A549 (cell line): ENCODE data around the gene TCF25. TPM values are rescaled to one million over a fixed set of nuclear protein-coding genes. Genes with fewer than 3 reads are reported as not detected.

Experiments used
- ATAC-seq, 2 experiments: fragments of 200-7000 bp in 1 of 2; fragments of >200 bp in 1 of 2; cut with Nextera tagmentation in 1 of 2; cut with Tn5 transposase in 1 of 2; 3 replicates each; pipeline versions ENCODE4 v1.8.0 to v1.9.1; 2018 to 2020; ENCODE audit warnings: mild to moderate bottlenecking in 1 of 2, moderate library complexity in 1 of 2
- CTCF ChIA-PET: fragments of 300-600 bp; sonication (Branson Sonifier 250); formaldehyde crosslinking; extraction: SDS; loops from one replicate; lab custom pipeline; 2021; ENCODE audit warnings: antibody characterized with exemption, inconsistent platforms; lab: Yijun Ruan, JAX
- POLR2A ChIA-PET: fragments of 350-600 bp; formaldehyde crosslinking; extraction: SDS; loops from one replicate; lab custom pipeline; 2021; ENCODE audit warnings: antibody characterized with exemption, inconsistent platforms; lab: Yijun Ruan, JAX
- DNase-seq, 2 experiments: peaks; one replicate each; pipeline versions ENCODE4 v3.0.0 to v3.0.0-alpha.2; 2011 to 2016; ENCODE audit warnings: low read depth in 1 of 2, low spot score in 1 of 2
- FAIRE-seq: peaks from 2 replicates; lab custom pipeline; 2011; peaks lifted over from hg19 to GRCh38; lab: Jason Lieb, UNC
- H3K27ac ChIP-seq, 2 experiments: fragments of >200 bp; sonication (Bioruptor Twin); formaldehyde crosslinking; 3 replicates each; pipeline ENCODE4 v1.5.1; 2016 to 2017
- H3K4me1 ChIP-seq: fragments of >200 bp; sonication (Bioruptor Twin); formaldehyde crosslinking; 3 replicates; pipeline ENCODE4 v1.6.1; 2016
- H3K4me2 ChIP-seq: fragments of >200 bp; sonication (Bioruptor Twin); formaldehyde crosslinking; 3 replicates; pipeline ENCODE4 v1.6.1; 2016
- H3K4me3 ChIP-seq: fragments of >200 bp; sonication (Bioruptor Twin); formaldehyde crosslinking; 3 replicates; pipeline ENCODE4 v1.5.1; 2016
- H3K9me3 ChIP-seq: fragments of >200 bp; sonication (Bioruptor Twin); formaldehyde crosslinking; 3 replicates; pipeline ENCODE4 v1.6.1; 2016
- BCL3 ChIP-seq: fragments of >200 bp; sonication (Bioruptor Twin); formaldehyde crosslinking; IDR thresholded peaks from 3 replicates; pipeline ENCODE4 v1.6.1; 2016
- CBX2 ChIP-seq: fragments of 200-600 bp; sonication (generic); IDR thresholded peaks from 2 replicates; pipeline ENCODE4 v1.6.1; 2016; ENCODE audit warnings: low read depth, mild to moderate bottlenecking, borderline replicate concordance
- CHD4 ChIP-seq: fragments of 200-600 bp; sonication (generic); IDR thresholded peaks from 2 replicates; pipeline ENCODE4 v1.6.1; 2016; ENCODE audit warnings: antibody characterized with exemption, mild to moderate bottlenecking, borderline replicate concordance
- ELK1 ChIP-seq: fragments of 150-350 bp; IDR thresholded peaks from 2 replicates; pipeline ENCODE4 v1.6.1; 2014; ENCODE audit warnings: low read depth, mild to moderate bottlenecking, low read length
- FOSL2 ChIP-seq, 2 experiments: fragments of 450-650 bp in 1 of 2; fragments of >200 bp in 1 of 2; sonication (Bioruptor Twin) in 1 of 2; formaldehyde crosslinking; IDR thresholded peaks; 2 replicates each; pipeline versions ENCODE4 v1.5.0 to v1.6.1; 2016 to 2020; ENCODE audit warnings: mild to moderate bottlenecking in 1 of 2, moderate library complexity in 1 of 2
- FOXS1 ChIP-seq: fragments of 250-450 bp; sonication (Bioruptor Pico); IDR thresholded peaks from 2 replicates; pipeline ENCODE4 v1.5.0; 2020; ENCODE audit warnings: mild to moderate bottlenecking, moderate library complexity
- HEYL ChIP-seq: fragments of 250-450 bp; sonication (Bioruptor Pico); IDR thresholded peaks from 2 replicates; pipeline ENCODE4 v1.8.0; 2021; ENCODE audit warnings: mild to moderate bottlenecking, moderate library complexity
- HOXA7 ChIP-seq: fragments of 250-450 bp; sonication (Bioruptor Pico); IDR thresholded peaks from 2 replicates; pipeline ENCODE4 v1.5.0; 2020; ENCODE audit warnings: mild to moderate bottlenecking, moderate library complexity
- HOXB5 ChIP-seq: fragments of 250-450 bp; sonication (Bioruptor Pico); IDR thresholded peaks from 2 replicates; pipeline ENCODE4 v1.5.0; 2020; ENCODE audit warnings: mild to moderate bottlenecking, moderate library complexity
- JUN ChIP-seq, 2 experiments: fragments of >200 bp; sonication (Bioruptor Twin); formaldehyde crosslinking; IDR thresholded peaks; 2 replicates in 1 of 2; 3 replicates in 1 of 2; pipeline ENCODE4 v1.6.1; 2016 to 2017
- KDM1A ChIP-seq: fragments of 200-600 bp; sonication (generic); IDR thresholded peaks from 2 replicates; pipeline ENCODE4 v1.6.1; 2016; ENCODE audit warnings: low read depth, mild to moderate bottlenecking
- KDM5A ChIP-seq: fragments of 200-600 bp; sonication (generic); IDR thresholded peaks from 2 replicates; pipeline ENCODE4 v1.6.1; 2016; ENCODE audit warnings: antibody characterized with exemption, mild to moderate bottlenecking
- MAFK ChIP-seq: fragments of 450-650 bp; IDR thresholded peaks from 2 replicates; pipeline ENCODE4 v1.6.1; 2014; ENCODE audit not compliant: partially characterized antibody
- MAX ChIP-seq: IDR thresholded peaks from 2 replicates; pipeline ENCODE4 v1.6.1; 2012
- NPAS2 ChIP-seq: fragments of 250-450 bp; sonication (Bioruptor Pico); IDR thresholded peaks from 2 replicates; pipeline ENCODE4 v1.8.0; 2022; ENCODE audit warnings: mild to moderate bottlenecking, moderate library complexity, borderline replicate concordance
- NR3C1 ChIP-seq: fragments of >200 bp; sonication (Bioruptor Twin); formaldehyde crosslinking; IDR thresholded peaks from 3 replicates; pipeline ENCODE4 v1.6.1; 2017
- PBX3 ChIP-seq: IDR thresholded peaks from 2 replicates; pipeline ENCODE4 v1.6.1; 2012
- POLR2AphosphoS2 ChIP-seq: conservative IDR thresholded peaks from 2 replicates; pipeline ENCODE4 v1.6.1; 2012; ENCODE audit warnings: low read length, improper control_type of control experiment, inconsistent platforms
- RAD21 ChIP-seq, 2 experiments: fragments of >200 bp in 1 of 2; sonication (Bioruptor Twin) in 1 of 2; formaldehyde crosslinking in 1 of 2; IDR thresholded peaks in 1 of 2; conservative IDR thresholded peaks in 1 of 2; 2 replicates in 1 of 2; 3 replicates in 1 of 2; pipeline ENCODE4 v1.6.1; 2012 to 2018; ENCODE audit warnings: inconsistent platforms in 1 of 2
- RARB ChIP-seq: fragments of 250-450 bp; sonication (Bioruptor Pico); IDR thresholded peaks from 2 replicates; pipeline ENCODE4 v1.8.0; 2021; ENCODE audit warnings: mild to moderate bottlenecking, moderate library complexity
- RFX5 ChIP-seq: fragments of 450-650 bp; IDR thresholded peaks from 2 replicates; pipeline ENCODE4 v1.7.1; 2014; ENCODE audit warnings: antibody characterized with exemption, mild to moderate bottlenecking, moderate library complexity
- SREBF2 ChIP-seq: fragments of 450-650 bp; IDR thresholded peaks from 2 replicates; pipeline ENCODE4 v1.6.1; 2014; ENCODE audit warnings: mild to moderate bottlenecking, moderate library complexity
- TFCP2L1 ChIP-seq: fragments of 250-450 bp; sonication (Bioruptor Pico); IDR thresholded peaks from 2 replicates; pipeline ENCODE4 v1.5.0; 2021; ENCODE audit warnings: mild to moderate bottlenecking
- ZC3H11A ChIP-seq: fragments of 450-650 bp; IDR thresholded peaks from 2 replicates; pipeline ENCODE4 v1.6.1; 2014; ENCODE audit warnings: antibody characterized with exemption, mild to moderate bottlenecking
- WGBS: methylation state at CpG from one replicate; pipeline ENCODE4 v1.1.6; 2017; ENCODE audit errors: missing lambda C conversion rate; 5-methylcytosine and 5-hydroxymethylcytosine counted together
- polyA plus RNA-seq, 4 experiments: library from polyadenylated mRNA; depleted of rRNA in 3 of 4; stranded (reverse); fragments of >200 nt; fragmentation: RNase III in 1 of 4; extraction: RNeasy Plus Mini Kit Qiagen cat#74134 plus additional on column Dnase treatment in 1 of 4; gene quantifications; 2 replicates in 3 of 4; 3 replicates in 1 of 4; pipeline ENCODE4 v1.2.3, GENCODE V29; 2011 to 2017

The TCF25 gene
- polyA plus RNA-seq, 2 of the 4 experiments (the other 2 are of a cell fraction), result 125 TPM

GRCh38 chr16:89924925-89925307 lies 51.5 kb downstream of the TCF25 start:
- CTCF ChIA-PET, result interaction anchor here (0.7 to 11.8 kb wide), 8 partner anchors 8 to 109 kb away, joined by 3 to 109 read pairs (median 3); partner anchors contain the start of gene DEF8
- no peak for TF ChIP-seq KDM1A
- no peak for TF ChIP-seq CBX2
- TF ChIP-seq RFX5, result no peak
- no peak for TF ChIP-seq JUN (IDR thresholded peaks at IDR 0.05)
- TF ChIP-seq PBX3, result no peak
- DNase-seq (no peak), FAIRE-seq (no peak), ATAC-seq (no peak)
- POLR2A ChIA-PET, result interaction anchor here (1.6 to 1.7 kb wide), 2 partner anchors 48 to 52 kb away, joined by 8 read pairs; partner anchors contain the start of gene TCF25
- H3K4me3 ChIP-seq, result peak overlapping the region; percentile 83
- 44% methylated on average over 3 of the region's 4 CpGs for WGBS
- peaks cover 35% of the 10 kb centered on the region for H3K4me1 ChIP-seq
- no peaks in the 10 kb centered on the region for H3K9me3 ChIP-seq
- peak overlapping the region; percentile 96 for H3K4me2 ChIP-seq
- peak overlapping the region in 1 of 2 experiments; percentile 98; a peak in 3 of 6 replicates for H3K27ac ChIP-seq

GRCh38 chr16:89925596-89926079 lies 52.2 kb downstream of the TCF25 start:
- Histone ChIP-seq H3K4me1 (peaks cover 28% of the 10 kb centered on the region), H3K9me3 (no peaks in the 10 kb centered on the region), H3K27ac (peak overlapping the region; percentile 23 to 79; a peak in 5 of 6 replicates), H3K4me3 (peak overlapping the region; percentile 53), H3K4me2 (peak overlapping the region; percentile 96)
- no peak for TF ChIP-seq HEYL (CRISPR knock-in tag)
- no peak for TF ChIP-seq CHD4
- no peak for TF ChIP-seq BCL3
- TF ChIP-seq MAX, result 0 out of 2 replicates have a peak, but pooled peaks have one; percentile 46
- ATAC-seq, result peak; percentile 0 to 2; a peak in 3 of 6 replicates
- WGBS, result 7% methylated on average over 8 of the region's 42 CpGs
- FAIRE-seq, result no peak
- ChIA-PET POLR2A (no interaction called here), CTCF (interaction anchor here (0.7 to 11.8 kb wide), 5 partner anchors 8 to 94 kb away, joined by 3 to 109 read pairs (median 3); partner anchors contain the start of genes DBNDD1 and DEF8)
- no peak for DNase-seq

- no peak for TF ChIP-seq FOXS1 (CRISPR knock-in tag)
- no peak for TF ChIP-seq FOSL2 (IDR thresholded peaks at IDR 0.05)
- TF ChIP-seq FOSL2 (CRISPR knock-in tag; IDR thresholded peaks at IDR 0.05), result no peak
- TF ChIP-seq HEYL (CRISPR knock-in tag), result no peak
- no peak for TF ChIP-seq KDM5A
- TF ChIP-seq MAFK, result no peak
- TF ChIP-seq NR3C1, result no peak
- no peak for TF ChIP-seq HOXB5 (CRISPR knock-in tag)
- TF ChIP-seq TFCP2L1 (CRISPR knock-in tag), result no peak
- no peak for TF ChIP-seq POLR2AphosphoS2
- TF ChIP-seq ZC3H11A, result no peak
- TF ChIP-seq CBX2, result no peak
- TF ChIP-seq RAD21 (conservative IDR thresholded peaks at IDR 0.05 in 1 of 2, IDR thresholded peaks at IDR 0.05 in 1 of 2), result no peak
- TF ChIP-seq NPAS2 (CRISPR knock-in tag), result no peak
- TF ChIP-seq SREBF2, result no peak
- TF ChIP-seq RARB (CRISPR knock-in tag), result no peak
- no peak for TF ChIP-seq HOXA7 (CRISPR knock-in tag)
- TF ChIP-seq ELK1, result no peak
- Histone ChIP-seq H3K27ac (no peak overlapping the region), H3K4me3 (no peak overlapping the region), H3K9me3 (no peaks in the 10 kb centered on the region), H3K4me1 (no peaks in the 10 kb centered on the region), H3K4me2 (no peak overlapping the region)
- ATAC-seq (no peak; a peak in 1 of 6 replicates), DNase-seq (no peak), FAIRE-seq (no peak)
- ChIA-PET POLR2A (no interaction called here), CTCF (interaction anchor here (0.6 to 1.2 kb wide), 3 partner anchors 13 to 281 kb away, joined by 4 to 5 read pairs (median 4); partner anchors contain the start of gene MC1R)
- 89% methylated on average over 15 of the region's 16 CpGs for WGBS
Measured at GRCh38 chr16:89931305-89931896, 58.0 kb downstream of the TCF25 start.
